ENCODE measurements around the gene BAIAP2. TPM values are rescaled to one million over a fixed set of nuclear protein-coding genes. Genes with fewer than 3 reads are reported as not detected.
A peak's percentile ranks its signal among the peaks of the same experiment; 100 is the strongest.

Gene BAIAP2
- total and polyA plus RNA-seq, 2 of the 13 experiments (the other 11 are each of a cell fraction or from before 2014, with no cell fraction given) = 22.5 to 24.0 TPM

GRCh38 chr17:81101614-81102306, 66.8 kb downstream of the BAIAP2 start (continued):
- TF ChIP-seq, protein P1, sequence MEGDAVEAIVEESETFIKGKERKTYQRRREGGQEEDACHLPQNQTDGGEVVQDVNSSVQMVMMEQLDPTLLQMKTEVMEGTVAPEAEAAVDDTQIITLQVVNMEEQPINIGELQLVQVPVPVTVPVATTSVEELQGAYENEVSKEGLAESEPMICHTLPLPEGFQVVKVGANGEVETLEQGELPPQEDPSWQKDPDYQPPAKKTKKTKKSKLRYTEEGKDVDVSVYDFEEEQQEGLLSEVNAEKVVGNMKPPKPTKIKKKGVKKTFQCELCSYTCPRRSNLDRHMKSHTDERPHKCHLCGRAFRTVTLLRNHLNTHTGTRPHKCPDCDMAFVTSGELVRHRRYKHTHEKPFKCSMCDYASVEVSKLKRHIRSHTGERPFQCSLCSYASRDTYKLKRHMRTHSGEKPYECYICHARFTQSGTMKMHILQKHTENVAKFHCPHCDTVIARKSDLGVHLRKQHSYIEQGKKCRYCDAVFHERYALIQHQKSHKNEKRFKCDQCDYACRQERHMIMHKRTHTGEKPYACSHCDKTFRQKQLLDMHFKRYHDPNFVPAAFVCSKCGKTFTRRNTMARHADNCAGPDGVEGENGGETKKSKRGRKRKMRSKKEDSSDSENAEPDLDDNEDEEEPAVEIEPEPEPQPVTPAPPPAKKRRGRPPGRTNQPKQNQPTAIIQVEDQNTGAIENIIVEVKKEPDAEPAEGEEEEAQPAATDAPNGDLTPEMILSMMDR (CRISPR knock-in tag; IDR thresholded peaks at IDR 0.05) = peak; percentile 100
- TF ChIP-seq POLR2A (IDR thresholded peaks at IDR 0.05; ENCODE audit: insufficient read depth in 1 of 2, low read depth in 2 of 2, low read length in 2 of 2) (no peak), ZNF629 (CRISPR knock-in tag; conservative IDR thresholded peaks at IDR 0.05) (peak; percentile 74), PRDM4 (CRISPR knock-in tag; IDR thresholded peaks at IDR 0.05; ENCODE audit: borderline replicate concordance) (no peak), CCAR2 (optimal IDR thresholded peaks at IDR 0.05; ENCODE audit: low read depth, low read length) (no peak), PTBP1 (IDR thresholded peaks at IDR 0.05; ENCODE audit: low read depth, low read length, poor library complexity, severe bottlenecking) (peak; percentile 91), HOXA3 (CRISPR knock-in tag; IDR thresholded peaks at IDR 0.05) (peak; percentile 96), CREM (IDR thresholded peaks at IDR 0.05) (no peak; the same call in 1 of the 2 replicates), CREM (CRISPR knock-in tag; IDR thresholded peaks at IDR 0.05) (0 out of 2 replicates have a peak, but pooled peaks have one; percentile 19), MIER3 (CRISPR knock-in tag; IDR thresholded peaks at IDR 0.05; ENCODE audit: borderline replicate concordance) (peak; percentile 98), NCOA2 (CRISPR knock-in tag; IDR thresholded peaks at IDR 0.05) (peak; percentile 77), MNT (IDR thresholded peaks at IDR 0.05) (peak; percentile 46), ZNF251 (CRISPR knock-in tag; IDR thresholded peaks at IDR 0.05) (no peak), HNRNPL (IDR thresholded peaks at IDR 0.05; ENCODE audit: low read depth, low read length) (peak; percentile 95), FOSL2 (CRISPR knock-in tag; IDR thresholded peaks at IDR 0.05) (peak; percentile 83), NR0B2 (CRISPR knock-in tag; IDR thresholded peaks at IDR 0.05) (peak; percentile 72), ZFYVE20 (CRISPR knock-in tag; IDR thresholded peaks at IDR 0.05; ENCODE audit: borderline replicate concordance, low read depth) (no peak), ZNF180 (CRISPR knock-in tag; IDR thresholded peaks at IDR 0.05; ENCODE audit: borderline replicate concordance, low read depth) (peak; percentile 19; the same call in 1 of the 2 replicates), ZIK1 (CRISPR knock-in tag; IDR thresholded peaks at IDR 0.05; ENCODE audit: borderline replicate concordance, low read depth) (no peak)
- TF ChIP-seq, protein P2, sequence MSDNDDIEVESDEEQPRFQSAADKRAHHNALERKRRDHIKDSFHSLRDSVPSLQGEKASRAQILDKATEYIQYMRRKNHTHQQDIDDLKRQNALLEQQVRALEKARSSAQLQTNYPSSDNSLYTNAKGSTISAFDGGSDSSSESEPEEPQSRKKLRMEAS (IDR thresholded peaks at IDR 0.05) = peak; percentile 84
- TF ChIP-seq, protein P3, sequence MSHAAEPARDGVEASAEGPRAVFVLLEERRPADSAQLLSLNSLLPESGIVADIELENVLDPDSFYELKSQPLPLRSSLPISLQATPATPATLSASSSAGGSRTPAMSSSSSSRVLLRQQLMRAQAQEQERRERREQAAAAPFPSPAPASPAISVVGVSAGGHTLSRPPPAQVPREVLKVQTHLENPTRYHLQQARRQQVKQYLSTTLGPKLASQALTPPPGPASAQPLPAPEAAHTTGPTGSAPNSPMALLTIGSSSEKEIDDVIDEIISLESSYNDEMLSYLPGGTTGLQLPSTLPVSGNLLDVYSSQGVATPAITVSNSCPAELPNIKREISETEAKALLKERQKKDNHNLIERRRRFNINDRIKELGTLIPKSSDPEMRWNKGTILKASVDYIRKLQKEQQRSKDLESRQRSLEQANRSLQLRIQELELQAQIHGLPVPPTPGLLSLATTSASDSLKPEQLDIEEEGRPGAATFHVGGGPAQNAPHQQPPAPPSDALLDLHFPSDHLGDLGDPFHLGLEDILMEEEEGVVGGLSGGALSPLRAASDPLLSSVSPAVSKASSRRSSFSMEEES (CRISPR knock-in tag; IDR thresholded peaks at IDR 0.05) = peak; percentile 70
